ENCODE data around the gene PDZD2.

DNA sequence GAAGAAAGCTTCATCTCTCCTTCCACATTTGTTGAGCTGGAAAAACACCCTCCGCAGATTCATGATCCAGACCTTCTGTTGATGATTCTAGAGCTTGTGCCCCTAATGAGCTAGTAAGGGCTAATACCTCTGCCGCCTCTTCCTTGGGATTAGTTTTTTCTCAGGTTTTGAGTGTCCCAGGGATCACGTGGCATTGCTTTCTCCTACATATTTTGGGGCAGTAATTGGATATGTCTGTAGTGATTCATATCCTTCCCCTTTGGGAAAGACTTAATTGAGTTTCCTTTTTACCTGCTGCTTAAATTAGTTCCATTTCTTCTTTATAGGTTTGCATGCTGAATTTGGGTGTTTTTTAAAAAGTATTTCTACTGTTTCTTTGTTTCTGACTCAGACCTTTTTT, 391.3 kb downstream of the PDZD2 start:
- TF ChIP-seq, protein P1, sequence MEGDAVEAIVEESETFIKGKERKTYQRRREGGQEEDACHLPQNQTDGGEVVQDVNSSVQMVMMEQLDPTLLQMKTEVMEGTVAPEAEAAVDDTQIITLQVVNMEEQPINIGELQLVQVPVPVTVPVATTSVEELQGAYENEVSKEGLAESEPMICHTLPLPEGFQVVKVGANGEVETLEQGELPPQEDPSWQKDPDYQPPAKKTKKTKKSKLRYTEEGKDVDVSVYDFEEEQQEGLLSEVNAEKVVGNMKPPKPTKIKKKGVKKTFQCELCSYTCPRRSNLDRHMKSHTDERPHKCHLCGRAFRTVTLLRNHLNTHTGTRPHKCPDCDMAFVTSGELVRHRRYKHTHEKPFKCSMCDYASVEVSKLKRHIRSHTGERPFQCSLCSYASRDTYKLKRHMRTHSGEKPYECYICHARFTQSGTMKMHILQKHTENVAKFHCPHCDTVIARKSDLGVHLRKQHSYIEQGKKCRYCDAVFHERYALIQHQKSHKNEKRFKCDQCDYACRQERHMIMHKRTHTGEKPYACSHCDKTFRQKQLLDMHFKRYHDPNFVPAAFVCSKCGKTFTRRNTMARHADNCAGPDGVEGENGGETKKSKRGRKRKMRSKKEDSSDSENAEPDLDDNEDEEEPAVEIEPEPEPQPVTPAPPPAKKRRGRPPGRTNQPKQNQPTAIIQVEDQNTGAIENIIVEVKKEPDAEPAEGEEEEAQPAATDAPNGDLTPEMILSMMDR (IDR thresholded peaks at IDR 0.05; ENCODE audit: low read depth, low read length) = no peak
- TF ChIP-seq EZH2phosphoT487 (IDR thresholded peaks at IDR 0.05; ENCODE audit: low read depth) = no peak

Measured in OCI-LY3 (cell line).